ENCODE measurements around the gene JTB. TPM values are rescaled to one million over a fixed set of nuclear protein-coding genes. Genes with fewer than 3 reads are reported as not detected.

Gene JTB
- total RNA-seq, 1 donor from 2014 or later = 194 TPM

GRCh38 chr1:153933955-153934354, 43.5 kb downstream of the JTB start:
- Histone ChIP-seq H3K9me3 (no peaks in the 10 kb centered on the region), H3K27ac (no peak overlapping the region), H3K36me3 (peaks cover 0 to 64% of the 10 kb centered on the region in 2 donors), H3K27me3 (no peaks in the 10 kb centered on the region), H3K4me3 (no peak overlapping the region), H3K4me1 (no peaks in the 10 kb centered on the region)
- no peak for DNase-seq (ENCODE audit: extremely low spot score in 2 of 2)
- TF ChIP-seq POLR2A (IDR thresholded peaks at IDR 0.05) (no peak), POLR2AphosphoS5 (IDR thresholded peaks at IDR 0.05; ENCODE audit: insufficient read depth in 1 of 2, low read depth in 1 of 2) (no peak), CTCF (IDR thresholded peaks at IDR 0.05) (no peak)
- intact Hi-C loops (cut with DNase I) = no loop called here

DNA sequence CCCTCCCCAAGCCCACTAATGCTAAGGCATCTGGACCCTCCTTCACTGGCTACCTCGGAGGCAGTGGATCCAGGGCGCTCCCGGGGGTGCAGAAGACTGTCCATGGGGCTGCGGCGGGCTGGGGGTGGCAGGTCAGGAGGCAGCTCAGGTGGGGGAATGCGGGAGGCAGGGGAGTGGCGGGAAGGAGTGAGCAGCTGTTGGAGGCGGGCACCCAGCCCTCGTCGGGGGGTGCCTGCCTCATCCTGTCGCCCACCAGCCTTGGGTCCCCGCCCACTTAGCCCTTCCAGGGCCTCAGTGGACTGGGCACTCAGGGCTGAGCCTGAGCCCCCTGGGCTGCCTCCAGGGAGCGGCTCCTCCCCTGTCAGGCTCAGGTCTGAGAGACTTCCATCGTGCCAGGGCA, 44.0 kb downstream of the JTB start:
- Histone ChIP-seq H3K27me3 (no peaks in the 10 kb centered on the region), H3K27ac (no peak overlapping the region), H3K9me3 (no peaks in the 10 kb centered on the region), H3K4me1 (no peaks in the 10 kb centered on the region), H3K4me3 (no peak overlapping the region), H3K36me3 (peaks cover 0 to 64% of the 10 kb centered on the region in 2 donors)
- TF ChIP-seq POLR2A (IDR thresholded peaks at IDR 0.05) = no peak
- no peak for TF ChIP-seq POLR2AphosphoS5 (IDR thresholded peaks at IDR 0.05; ENCODE audit: insufficient read depth in 1 of 2, low read depth in 1 of 2)
- TF ChIP-seq CTCF (IDR thresholded peaks at IDR 0.05) = no peak
- no peak for DNase-seq (ENCODE audit: extremely low spot score in 2 of 2)
- intact Hi-C loops (cut with DNase I) = no loop called here

- no peak for TF ChIP-seq POLR2AphosphoS5 (IDR thresholded peaks at IDR 0.05; ENCODE audit: insufficient read depth in 1 of 2, low read depth in 1 of 2)
- TF ChIP-seq CTCF (IDR thresholded peaks at IDR 0.05) = no peak
- Histone ChIP-seq H3K36me3 (peaks cover 0 to 60% of the 10 kb centered on the region in 2 donors), H3K4me3 (no peak overlapping the region), H3K27me3 (no peaks in the 10 kb centered on the region), H3K27ac (no peak overlapping the region), H3K9me3 (no peaks in the 10 kb centered on the region), H3K4me1 (no peaks in the 10 kb centered on the region)
- no peak for DNase-seq (ENCODE audit: extremely low spot score in 2 of 2)
- intact Hi-C loops (cut with DNase I) = no loop called here
Measured at GRCh38 chr1:153932156-153933131, 45.0 kb downstream of the JTB start.

DNA sequence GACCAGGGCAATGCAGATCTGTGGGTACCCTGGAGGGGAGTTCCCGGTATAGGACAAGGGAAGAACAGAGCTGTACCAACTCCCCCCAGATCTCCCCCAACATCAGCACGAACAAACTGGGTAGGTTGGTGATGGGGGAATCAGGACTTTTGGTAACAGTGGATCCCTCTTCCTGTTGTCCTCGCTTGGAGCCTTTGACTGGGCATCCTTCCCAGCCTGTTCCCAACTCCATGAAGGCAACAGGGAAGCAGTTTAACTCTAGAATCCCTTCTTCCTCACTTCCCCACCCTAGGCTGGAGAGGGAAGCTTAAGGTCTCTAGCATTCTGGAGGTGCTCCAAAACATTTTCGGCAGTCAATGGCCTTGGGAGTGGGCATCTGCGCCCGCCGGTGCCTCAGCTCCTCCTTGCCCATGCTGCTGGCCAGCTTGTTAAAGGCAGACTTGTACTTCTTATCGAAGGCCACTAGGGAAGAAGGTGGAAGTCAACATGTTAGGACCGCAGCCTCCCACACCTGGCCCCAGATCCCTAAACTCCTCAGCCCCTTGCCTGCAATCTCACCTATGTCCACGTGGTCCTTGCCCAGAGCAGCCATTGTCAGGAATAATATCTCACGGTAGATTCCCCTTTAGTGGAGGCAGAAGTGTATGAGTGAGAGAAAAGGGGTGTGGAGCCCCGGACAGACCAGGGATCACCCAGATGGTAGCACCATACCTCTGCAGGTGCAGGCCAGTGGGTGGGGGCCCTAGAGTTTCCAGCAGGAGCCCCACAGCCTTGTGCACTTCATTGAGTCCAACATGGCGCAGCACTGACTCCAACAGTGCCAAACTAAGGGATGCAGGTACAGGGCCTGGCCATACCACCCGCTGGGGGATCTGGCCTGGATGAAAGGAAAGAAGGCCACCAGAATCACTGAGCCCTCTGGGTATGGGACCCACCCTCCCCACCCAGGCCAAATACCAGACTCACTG, 47.2 kb downstream of the JTB start:
- no peak overlapping the region for H3K27ac ChIP-seq
- intact Hi-C loops (cut with DNase I) = no loop called here
- H3K36me3 ChIP-seq = peaks cover 0 to 40% of the 10 kb centered on the region in 2 donors

More for the DNA sequence above, 47.2 kb downstream of the JTB start:
- Histone ChIP-seq H3K4me3 (no peak overlapping the region), H3K27me3 (no peaks in the 10 kb centered on the region), H3K9me3 (no peaks in the 10 kb centered on the region), H3K4me1 (no peaks in the 10 kb centered on the region)
- no peak for DNase-seq (ENCODE audit: extremely low spot score in 2 of 2)
- TF ChIP-seq CTCF (IDR thresholded peaks at IDR 0.05) (no peak), POLR2A (IDR thresholded peaks at IDR 0.05) (no peak), POLR2AphosphoS5 (IDR thresholded peaks at IDR 0.05; ENCODE audit: insufficient read depth in 1 of 2, low read depth in 1 of 2) (no peak)
